Breast epithelium (tissue), 3 donors: Measurements from ENCODE around the gene CLK3.

Experiments used
- POLR2A ChIP-seq: fragments of 450-650 bp; IDR thresholded peaks from one replicate; pipeline ENCODE4 v1.6.1; 2016; ENCODE audit warnings: antibody characterized with exemption, mild to moderate bottlenecking, moderate library complexity
- POLR2AphosphoS5 ChIP-seq, 3 donors: sonication (generic); formaldehyde crosslinking; IDR thresholded peaks; one replicate each; pipeline ENCODE4 v1.6.1; 2017; ENCODE audit warnings: antibody characterized with exemption in 3 of 3
- TF ChIP-seq, protein P1 (sequence below), 3 donors: fragments of 450-650 bp; IDR thresholded peaks; one replicate each; pipeline ENCODE4 v1.5.1; 2016 to 2017; ENCODE audit warnings: antibody characterized with exemption in 3 of 3, mild to moderate bottlenecking in 3 of 3, moderate library complexity in 3 of 3

- TF ChIP-seq, protein P1, sequence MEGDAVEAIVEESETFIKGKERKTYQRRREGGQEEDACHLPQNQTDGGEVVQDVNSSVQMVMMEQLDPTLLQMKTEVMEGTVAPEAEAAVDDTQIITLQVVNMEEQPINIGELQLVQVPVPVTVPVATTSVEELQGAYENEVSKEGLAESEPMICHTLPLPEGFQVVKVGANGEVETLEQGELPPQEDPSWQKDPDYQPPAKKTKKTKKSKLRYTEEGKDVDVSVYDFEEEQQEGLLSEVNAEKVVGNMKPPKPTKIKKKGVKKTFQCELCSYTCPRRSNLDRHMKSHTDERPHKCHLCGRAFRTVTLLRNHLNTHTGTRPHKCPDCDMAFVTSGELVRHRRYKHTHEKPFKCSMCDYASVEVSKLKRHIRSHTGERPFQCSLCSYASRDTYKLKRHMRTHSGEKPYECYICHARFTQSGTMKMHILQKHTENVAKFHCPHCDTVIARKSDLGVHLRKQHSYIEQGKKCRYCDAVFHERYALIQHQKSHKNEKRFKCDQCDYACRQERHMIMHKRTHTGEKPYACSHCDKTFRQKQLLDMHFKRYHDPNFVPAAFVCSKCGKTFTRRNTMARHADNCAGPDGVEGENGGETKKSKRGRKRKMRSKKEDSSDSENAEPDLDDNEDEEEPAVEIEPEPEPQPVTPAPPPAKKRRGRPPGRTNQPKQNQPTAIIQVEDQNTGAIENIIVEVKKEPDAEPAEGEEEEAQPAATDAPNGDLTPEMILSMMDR (IDR thresholded peaks at IDR 0.05): no peak
- TF ChIP-seq POLR2AphosphoS5 (IDR thresholded peaks at IDR 0.05) (no peak), POLR2A (no peak)
Measured at GRCh38 chr15:74646480-74646879, 30.8 kb downstream of the CLK3 start.
